IMR-90 (cell line): ENCODE data around the gene SKIC8. TPM values are rescaled to one million over a fixed set of nuclear protein-coding genes. Genes with fewer than 3 reads are reported as not detected.

Source experiments
- ATAC-seq: fragments of 200-7000 bp; cut with Tn5 transposase; 2 replicates; pipeline ENCODE4 v1.9.1; 2020; ENCODE audit warnings: low read depth, mild to moderate bottlenecking, moderate library complexity
- BruUV-seq: library from RNA; stranded (reverse); fragments of 400-500 nt; replicated peaks from 2 replicates; lab custom pipeline; 2021; lab: Mats Ljungman, UMichigan
- CTCF ChIA-PET: fragments of 300-600 bp; formaldehyde crosslinking; extraction: SDS; loops from one replicate; lab custom pipeline; 2021; ENCODE audit warnings: antibody characterized with exemption; lab: Yijun Ruan, JAX
- POLR2A ChIA-PET: fragments of 300-600 bp; sonication (Branson Sonifier 250); formaldehyde crosslinking; loops from one replicate; lab custom pipeline; 2022; ENCODE audit warnings: antibody characterized with exemption; ENCODE audit not compliant: unreplicated experiment; lab: Charles Lee
- DNase-seq: peaks from one replicate; pipeline ENCODE4 v3.0.0; 2013
- H2AFZ ChIP-seq: replicated peaks from 2 replicates; pipeline ENCODE3; 2013; ENCODE audit warnings: low read length, mild to moderate bottlenecking; ENCODE audit not compliant: poor library complexity
- H2AK5ac ChIP-seq: 2 replicates; pipeline ENCODE4 v1.6.1; 2013; ENCODE audit warnings: low read depth, low read length, inconsistent platforms
- H2AK9ac ChIP-seq: replicated peaks from 2 replicates; pipeline ENCODE3; 2013; ENCODE audit warnings: mild to moderate bottlenecking, low read depth, low read length, moderate library complexity; ENCODE audit not compliant: poor library complexity
- H2BK120ac ChIP-seq: 2 replicates; pipeline ENCODE4 v1.6.1; 2013; ENCODE audit warnings: low read depth, low read length, inconsistent platforms
- H2BK15ac ChIP-seq: 3 replicates; pipeline ENCODE4 v1.6.1; 2013; ENCODE audit warnings: low read depth, low read length, inconsistent platforms
- H2BK20ac ChIP-seq: 2 replicates; pipeline ENCODE4 v1.6.1; 2013; ENCODE audit warnings: low read depth, mild to moderate bottlenecking, inconsistent platforms, low read length, moderate library complexity
- H2BK5ac ChIP-seq: 2 replicates; pipeline ENCODE4 v1.6.1; 2013; ENCODE audit warnings: mild to moderate bottlenecking, low read depth, low read length, inconsistent platforms; ENCODE audit not compliant: poor library complexity, severe bottlenecking
- H3K14ac ChIP-seq: replicated peaks from 2 replicates; pipeline ENCODE4 v1.6.1; 2013; ENCODE audit warnings: low read depth, low read length, inconsistent platforms
- H3K18ac ChIP-seq: 2 replicates; pipeline ENCODE4 v1.6.1; 2013; ENCODE audit warnings: low read depth, low read length, control low read depth
- H3K23ac ChIP-seq: 2 replicates; pipeline ENCODE4 v1.6.1; 2013; ENCODE audit warnings: low read depth, low read length, inconsistent platforms
- H3K27ac ChIP-seq: 2 replicates; pipeline ENCODE4 v1.5.1; 2013; ENCODE audit warnings: mild to moderate bottlenecking, control low read depth, low read length; ENCODE audit not compliant: insufficient read depth
- H3K27me3 ChIP-seq: 2 replicates; pipeline ENCODE4 v1.6.1; 2013; ENCODE audit warnings: low read length; ENCODE audit not compliant: control insufficient read depth, insufficient read depth
- H3K36me3 ChIP-seq: 2 replicates; pipeline ENCODE4 v1.6.1; 2013; ENCODE audit warnings: low read length, mixed read lengths; ENCODE audit not compliant: control insufficient read depth, insufficient read depth
- H3K4ac ChIP-seq: 2 replicates; pipeline ENCODE4 v1.6.1; 2013; ENCODE audit warnings: low read depth, low read length, inconsistent platforms
- H3K4me1 ChIP-seq: 2 replicates; pipeline ENCODE4 v1.6.1; 2013; ENCODE audit warnings: low read length, mixed read lengths; ENCODE audit not compliant: control insufficient read depth, insufficient read depth
- H3K4me2 ChIP-seq: 2 replicates; pipeline ENCODE4 v1.6.1; 2013; ENCODE audit warnings: low read depth, mild to moderate bottlenecking, control low read depth, low read length, moderate library complexity
- H3K4me3 ChIP-seq: 2 replicates; pipeline ENCODE4 v1.5.1; 2013; ENCODE audit warnings: low read depth, mild to moderate bottlenecking, control low read depth, low read length, moderate library complexity; ENCODE audit not compliant: insufficient read depth
- H3K56ac ChIP-seq: 2 replicates; pipeline ENCODE4 v1.6.1; 2013; ENCODE audit warnings: low read length, inconsistent platforms; ENCODE audit not compliant: insufficient read depth; ENCODE audit errors: extremely low read depth
- H3K79me1 ChIP-seq, 2 experiments: 2 replicates each; pipeline ENCODE4 v1.6.1; 2013; ENCODE audit warnings: low read length in 2 of 2, inconsistent platforms in 1 of 2, low read depth in 1 of 2
- H3K9ac ChIP-seq: 2 replicates; pipeline ENCODE4 v1.6.1; 2013; ENCODE audit warnings: low read depth, low read length, control low read depth
- H3K9me1 ChIP-seq: 2 replicates; pipeline ENCODE4 v1.6.1; 2013; ENCODE audit warnings: low read length, inconsistent platforms; ENCODE audit not compliant: insufficient read depth
- H3K9me3 ChIP-seq: 2 replicates; pipeline ENCODE4 v1.6.1; 2013; ENCODE audit warnings: low read length; ENCODE audit not compliant: control insufficient read depth, insufficient read depth
- H4K20me1 ChIP-seq: 2 replicates; pipeline ENCODE4 v1.6.1; 2013; ENCODE audit warnings: low read length, inconsistent platforms; ENCODE audit not compliant: insufficient read depth
- H4K5ac ChIP-seq: 2 replicates; pipeline ENCODE4 v1.6.1; 2013; ENCODE audit warnings: mild to moderate bottlenecking, low read depth, low read length, control low read depth
- H4K8ac ChIP-seq, 2 experiments: 2 replicates each; pipeline ENCODE4 v1.6.1; 2013; ENCODE audit warnings: low read depth in 2 of 2, low read length in 2 of 2, control low read depth in 1 of 2, inconsistent platforms in 1 of 2
- H4K91ac ChIP-seq: 2 replicates; pipeline ENCODE4 v1.6.1; 2013; ENCODE audit warnings: low read depth, low read length, inconsistent platforms; ENCODE audit not compliant: insufficient read depth
- CHD1 ChIP-seq: IDR thresholded peaks from 2 replicates; pipeline ENCODE4 v1.6.1; 2012; ENCODE audit warnings: low read depth, low read length, improper control_type of control experiment
- MXI1 ChIP-seq: IDR thresholded peaks from 2 replicates; pipeline ENCODE4 v1.6.1; 2012; ENCODE audit warnings: low read depth, mild to moderate bottlenecking, low read length, moderate library complexity, borderline replicate concordance
- NFE2L2 ChIP-seq: fragments of 150-350 bp; IDR thresholded peaks from 2 replicates; pipeline ENCODE4 v1.6.1; 2016; ENCODE audit warnings: low read depth, mild to moderate bottlenecking, low read length
- POLR2A ChIP-seq: IDR thresholded peaks from 2 replicates; pipeline ENCODE4 v1.6.1; 2012; ENCODE audit warnings: mild to moderate bottlenecking, low read depth, low read length
- RCOR1 ChIP-seq: IDR thresholded peaks from 2 replicates; pipeline ENCODE4 v1.6.1; 2012; ENCODE audit warnings: mild to moderate bottlenecking, low read length, improper control_type of control experiment; ENCODE audit not compliant: insufficient replicate concordance
- SMC3 ChIP-seq: fragments of 150-350 bp; IDR thresholded peaks from 2 replicates; pipeline ENCODE4 v1.6.1; 2016; ENCODE audit warnings: low read depth, mild to moderate bottlenecking, antibody characterized with exemption, low read length, moderate library complexity
- WGBS, 2 experiments: methylation state at CpG; one replicate each; pipeline versions ENCODE4 v1.1.5 to v1.1.7; 2013; ENCODE audit warnings: missing lambda C conversion rate in 2 of 2; ENCODE audit not compliant: insufficient read length in 1 of 2; ENCODE audit errors: extremely low coverage in 2 of 2; 5-methylcytosine and 5-hydroxymethylcytosine counted together
- dilution Hi-C: fragments of 300-500 bp; cut with HindIII; formaldehyde crosslinking; loops from one replicate; pipeline ENCODE4 v1.14.3; 2018; ENCODE audit warnings: low sequenced_read_pairs; ENCODE audit not compliant: unreplicated experiment
- in situ Hi-C: fragments of 300-500 bp; cut with MboI; formaldehyde crosslinking; loops from 3 replicates; pipeline ENCODE4 v1.14.3; 2019; ENCODE audit warnings: low sequenced_read_pairs, inconsistent platforms, mixed read lengths
- intact Hi-C: fragments of 100-400 bp; cut with micrococcal nuclease; formaldehyde crosslinking; loops from 2 replicates; pipeline ENCODE4 v1.10.0; 2022
- polyA plus RNA-seq, 3 experiments: library from polyadenylated mRNA; depleted of rRNA; stranded (reverse); fragments of >200 nt; gene quantifications; 2 replicates each; pipeline ENCODE4 v1.2.3, GENCODE V29; 2012; ENCODE audit warnings: low replicate concordance in 1 of 3
- total RNA-seq: library from RNA; depleted of rRNA; stranded (reverse); fragments of >200 nt; gene quantifications from 2 replicates; pipeline ENCODE4 v1.2.3, GENCODE V29; 2012

The SKIC8 gene
- total and polyA plus RNA-seq, 2 of the 4 experiments (the other 2 are of a cell fraction), result 72.2 to 124 TPM

DNA sequence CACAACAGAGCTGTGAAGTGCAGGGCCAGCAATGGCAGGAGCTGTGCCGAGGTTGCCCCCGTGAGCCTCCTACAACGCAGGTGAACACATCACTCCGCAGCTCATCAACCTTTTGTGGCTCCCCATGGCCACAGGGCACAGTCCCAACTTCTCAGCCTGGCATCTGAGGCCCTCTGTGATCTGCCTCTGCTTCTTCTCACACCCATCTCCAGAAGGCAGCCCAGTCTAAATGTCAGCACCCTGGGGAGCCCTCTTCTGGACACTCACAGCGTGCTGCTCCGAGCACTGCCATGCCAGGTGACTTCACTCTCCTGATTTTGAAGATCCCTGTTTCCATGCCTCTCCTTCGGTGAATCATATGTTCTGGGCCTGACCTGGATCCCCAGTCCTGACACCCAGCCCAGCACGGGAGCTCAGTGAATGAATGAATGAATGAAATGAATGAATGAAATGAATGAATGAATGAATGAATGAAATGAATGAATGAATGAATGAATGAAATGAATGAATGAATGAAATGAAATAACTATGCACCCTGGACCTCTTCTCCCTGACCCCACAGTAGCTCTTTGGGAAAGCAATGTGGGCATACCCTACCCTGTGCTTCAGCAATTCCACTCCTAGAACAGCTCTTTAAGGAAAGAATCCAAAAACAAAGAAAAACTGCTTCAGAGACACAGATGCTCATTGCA is 17.9 kb upstream of the SKIC8 start:
- Histone ChIP-seq H2AFZ (no peak overlapping the region), H3K14ac (no peak overlapping the region), H3K79me1 (no peaks in the 10 kb centered on the region), H3K4ac (no peak overlapping the region), H3K56ac (no peak overlapping the region), H4K20me1 (no peaks in the 10 kb centered on the region), H3K4me3 (no peak overlapping the region), H2BK5ac (no peak overlapping the region), H4K91ac (no peak overlapping the region), H3K9me3 (no peaks in the 10 kb centered on the region), H3K9me1 (peaks cover 6% of the 10 kb centered on the region; the same call in 1 of the 2 replicates), H3K36me3 (no peaks in the 10 kb centered on the region), H3K4me2 (no peak overlapping the region), H2BK20ac (no peak overlapping the region), H2BK15ac (no peak overlapping the region), H3K9ac (no peak overlapping the region), H4K8ac (no peak overlapping the region), H4K5ac (no peak overlapping the region), H3K23ac (no peak overlapping the region), H3K27ac (no peak overlapping the region), H3K27me3 (peaks cover 23% of the 10 kb centered on the region; the same call in 1 of the 2 replicates), H2AK5ac (no peak overlapping the region), H3K4me1 (no peaks in the 10 kb centered on the region), H2AK9ac (no peak overlapping the region), H2BK120ac (no peak overlapping the region), H3K18ac (no peak overlapping the region)
- 75% methylated on average over 2 of the region's 8 CpGs; no CpG with 5 or more reads in 1 of the 2 experiments for WGBS, 2 experiments
- ChIA-PET POLR2A (no interaction called here), CTCF (no interaction called here)
- dilution Hi-C loops, result no loop called here
- intact Hi-C loops, result no loop called here
- TF ChIP-seq RCOR1 (no peak), MXI1 (no peak), SMC3 (no peak), POLR2A (no peak), CHD1 (no peak), NFE2L2 (no peak)
- in situ Hi-C loops, result no loop called here
- ATAC-seq, result peak; percentile 56; the same call in 1 of the 2 replicates
- BruUV-seq, result no TSS peak
- DNase-seq, result no peak
